Measurements from ENCODE around the gene GGN.
"Not testable (repeated sequence)": the region's sequence is repeated elsewhere in the genome, so short reads cannot be mapped to it uniquely, and the experiment has no call there.

GGN gene

DNA sequence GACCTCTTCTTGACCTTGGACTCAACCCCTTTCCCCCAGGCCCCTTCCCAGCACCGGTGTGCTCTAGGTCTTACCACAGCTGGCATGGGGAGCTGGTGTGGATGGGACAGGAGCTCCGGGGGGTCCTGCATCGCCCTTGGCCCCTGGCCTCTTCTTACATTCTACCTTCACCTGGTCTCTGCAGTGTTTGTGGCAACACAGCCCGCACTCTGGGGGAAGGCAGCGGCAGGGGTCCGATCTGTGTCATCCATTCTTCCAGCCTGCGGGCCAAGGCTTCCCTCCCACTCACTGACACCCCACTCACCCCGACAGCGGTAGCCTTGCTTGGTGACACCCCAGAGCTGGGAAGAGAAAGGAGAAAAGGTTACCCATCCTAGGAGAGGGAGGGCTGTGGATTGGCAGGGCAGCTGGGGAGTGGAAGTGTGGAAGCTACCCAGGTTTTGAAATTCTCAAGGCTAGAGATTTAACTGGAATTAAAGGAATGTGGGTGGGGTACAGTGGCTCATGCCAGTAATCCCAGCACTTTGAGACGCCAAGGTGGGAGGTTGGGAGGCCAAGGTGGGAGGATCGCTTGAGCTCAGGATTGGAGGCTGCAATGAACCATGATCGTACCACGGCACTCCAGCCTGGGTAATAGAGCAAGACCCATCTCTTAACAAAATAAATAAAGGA, 23.3 kb upstream of the GGN start:
- TF ChIP-seq SUZ12 (IDR thresholded peaks at IDR 0.05; ENCODE audit: extremely low read depth, insufficient read depth, insufficient read length): no peak
- no peak for TF ChIP-seq ZNF274 (IDR thresholded peaks at IDR 0.05; ENCODE audit: low read depth, low read length)
- TF ChIP-seq YY1 (IDR thresholded peaks at IDR 0.05; ENCODE audit: insufficient read depth, insufficient read length): no peak

DNA sequence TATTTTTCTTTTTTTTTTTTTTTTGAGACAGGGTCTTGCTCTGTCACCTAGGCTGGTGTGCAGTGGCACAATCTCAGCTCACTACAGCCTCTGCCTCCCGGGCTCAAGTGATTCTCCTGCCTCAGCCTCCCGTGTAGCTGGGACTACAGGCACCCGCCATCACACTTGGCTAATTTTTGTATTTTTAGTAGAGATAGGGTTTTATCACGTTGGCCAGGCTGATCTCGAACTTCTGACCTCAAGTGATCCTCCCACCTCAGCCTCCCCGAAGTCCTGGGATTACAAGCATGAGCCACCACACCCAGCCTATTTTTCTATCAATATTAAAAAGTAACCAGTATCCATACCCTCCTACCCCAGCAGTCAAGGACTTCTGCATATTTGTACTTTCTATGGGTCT, 22.6 kb upstream of the GGN start:
- not testable (repeated sequence) for H3K4me1 ChIP-seq (ENCODE audit: insufficient read depth, insufficient read length); H3K36me3 ChIP-seq (ENCODE audit: insufficient read depth, insufficient read length, low read length); H3K27me3 ChIP-seq (ENCODE audit: insufficient read depth, insufficient read length); DNase-seq (ENCODE audit: low read depth, low spot score); H3K9ac ChIP-seq (ENCODE audit: insufficient read length, low read depth); H3K9me3 ChIP-seq (ENCODE audit: insufficient read depth, low read length); H3K4me3 ChIP-seq (ENCODE audit: insufficient read length, low read depth)

More for the DNA sequence above, 23.3 kb upstream of the GGN start:
- Histone ChIP-seq H3K4me3 (ENCODE audit: insufficient read length, low read depth) (no peak overlapping the region), H3K27me3 (ENCODE audit: insufficient read depth, insufficient read length) (no peaks in the 10 kb centered on the region), H3K36me3 (ENCODE audit: insufficient read depth, insufficient read length, low read length) (peaks cover 5% of the 10 kb centered on the region), H3K9me3 (ENCODE audit: insufficient read depth, low read length) (no peaks in the 10 kb centered on the region), H3K9ac (ENCODE audit: insufficient read length, low read depth) (no peak overlapping the region), H3K4me1 (ENCODE audit: insufficient read depth, insufficient read length) (no peaks in the 10 kb centered on the region)
- DNase-seq (ENCODE audit: low read depth, low spot score): no peak

DNA sequence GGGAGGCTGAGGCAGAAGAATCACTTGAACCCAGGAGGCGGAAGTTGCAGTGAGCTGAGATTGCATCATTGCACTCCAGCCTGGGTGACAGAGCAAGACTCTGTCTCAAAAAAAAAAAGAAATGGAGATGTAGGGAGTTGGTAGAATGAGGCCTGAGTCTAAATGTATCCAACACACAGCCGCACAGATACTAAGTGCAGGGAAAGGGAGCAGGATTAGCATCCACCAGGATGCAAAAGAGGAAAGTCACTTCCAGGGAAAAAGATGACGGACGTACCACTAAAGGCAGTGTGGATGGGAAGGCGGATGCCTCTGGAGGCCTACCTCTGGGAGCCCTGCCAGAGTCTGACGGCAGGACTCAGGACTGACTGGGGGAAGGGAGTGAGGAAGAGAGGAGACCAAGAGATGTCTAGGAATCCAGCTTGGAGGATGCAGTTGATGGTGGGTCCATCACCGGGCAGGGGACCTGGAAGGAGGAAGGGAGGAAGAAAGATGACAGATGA, 21.8 kb upstream of the GGN start:
- H3K36me3 ChIP-seq (ENCODE audit: insufficient read depth, insufficient read length, low read length): peaks cover 12% of the 10 kb centered on the region
- TF ChIP-seq SUZ12 (IDR thresholded peaks at IDR 0.05; ENCODE audit: extremely low read depth, insufficient read depth, insufficient read length) (no peak), YY1 (IDR thresholded peaks at IDR 0.05; ENCODE audit: insufficient read depth, insufficient read length) (no peak), ZNF274 (IDR thresholded peaks at IDR 0.05; ENCODE audit: low read depth, low read length) (no peak)
- DNase-seq (ENCODE audit: low read depth, low spot score): no peak
- no peaks in the 10 kb centered on the region for H3K27me3 ChIP-seq (ENCODE audit: insufficient read depth, insufficient read length)
- H3K9me3 ChIP-seq (ENCODE audit: insufficient read depth, low read length): no peaks in the 10 kb centered on the region
- H3K9ac ChIP-seq (ENCODE audit: insufficient read length, low read depth): no peak overlapping the region
- no peaks in the 10 kb centered on the region for H3K4me1 ChIP-seq (ENCODE audit: insufficient read depth, insufficient read length)
- H3K4me3 ChIP-seq (ENCODE audit: insufficient read length, low read depth): no peak overlapping the region

DNA sequence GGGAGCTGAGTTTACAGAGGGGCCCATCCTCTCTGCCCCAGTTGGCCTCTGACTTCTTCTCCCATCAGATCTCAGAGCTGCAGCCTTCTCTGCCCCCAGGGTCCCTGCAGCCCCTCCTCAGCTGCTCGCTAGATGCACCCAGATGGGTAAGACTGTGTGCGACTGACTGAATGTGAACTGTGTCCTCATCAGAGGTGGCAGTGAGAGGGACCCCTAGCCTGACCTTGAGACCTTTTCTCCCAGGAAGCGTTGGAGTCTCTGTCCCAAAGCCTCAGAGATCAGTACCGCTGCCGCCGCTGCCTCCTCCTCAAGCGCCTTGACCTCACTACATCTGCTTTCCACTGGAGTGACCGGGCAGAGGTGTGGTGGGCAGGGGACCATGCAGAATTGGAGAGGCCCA, 17.4 kb upstream of the GGN start:
- no peak for DNase-seq (ENCODE audit: low read depth, low spot score)
- H3K9ac ChIP-seq (ENCODE audit: insufficient read length, low read depth): no peak overlapping the region
- H3K36me3 ChIP-seq (ENCODE audit: insufficient read depth, insufficient read length, low read length): peaks cover 12% of the 10 kb centered on the region
- no peak overlapping the region for H3K4me3 ChIP-seq (ENCODE audit: insufficient read length, low read depth)
- no peak for TF ChIP-seq ZNF274 (IDR thresholded peaks at IDR 0.05; ENCODE audit: low read depth, low read length)
- no peak for TF ChIP-seq YY1 (IDR thresholded peaks at IDR 0.05; ENCODE audit: insufficient read depth, insufficient read length)
- no peak for TF ChIP-seq SUZ12 (IDR thresholded peaks at IDR 0.05; ENCODE audit: extremely low read depth, insufficient read depth, insufficient read length)
- H3K4me1 ChIP-seq (ENCODE audit: insufficient read depth, insufficient read length): no peaks in the 10 kb centered on the region
- H3K9me3 ChIP-seq (ENCODE audit: insufficient read depth, low read length): no peaks in the 10 kb centered on the region
- peaks cover 17% of the 10 kb centered on the region for H3K27me3 ChIP-seq (ENCODE audit: insufficient read depth, insufficient read length)

DNA sequence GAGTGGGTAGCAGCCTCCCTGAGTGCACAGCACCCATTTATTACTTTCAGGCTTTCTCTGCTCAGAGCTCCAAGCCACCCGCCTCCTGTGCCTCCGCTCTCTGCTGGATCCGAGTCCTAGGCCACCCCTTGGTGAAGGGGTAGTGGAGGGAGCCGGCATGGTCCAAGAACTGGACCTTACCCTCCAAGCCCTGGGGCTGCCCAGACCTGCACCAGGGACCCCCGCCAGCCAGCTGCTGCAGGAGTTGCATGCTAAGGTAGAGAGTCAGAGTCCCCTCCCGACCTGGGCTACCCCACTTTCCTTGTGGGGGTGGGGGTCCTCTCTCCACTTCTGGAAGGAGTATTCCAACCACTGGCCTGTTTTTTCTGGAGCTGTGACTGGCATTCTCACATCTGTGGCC, 17.0 kb upstream of the GGN start:
- Histone ChIP-seq H3K9me3 (ENCODE audit: insufficient read depth, low read length) (no peaks in the 10 kb centered on the region), H3K27me3 (ENCODE audit: insufficient read depth, insufficient read length) (peaks cover 19% of the 10 kb centered on the region), H3K4me1 (ENCODE audit: insufficient read depth, insufficient read length) (no peaks in the 10 kb centered on the region), H3K36me3 (ENCODE audit: insufficient read depth, insufficient read length, low read length) (peaks cover 12% of the 10 kb centered on the region), H3K9ac (ENCODE audit: insufficient read length, low read depth) (no peak overlapping the region), H3K4me3 (ENCODE audit: insufficient read length, low read depth) (no peak overlapping the region)
- TF ChIP-seq ZNF274 (IDR thresholded peaks at IDR 0.05; ENCODE audit: low read depth, low read length) (no peak), YY1 (IDR thresholded peaks at IDR 0.05; ENCODE audit: insufficient read depth, insufficient read length) (no peak), SUZ12 (IDR thresholded peaks at IDR 0.05; ENCODE audit: extremely low read depth, insufficient read depth, insufficient read length) (no peak)
- DNase-seq (ENCODE audit: low read depth, low spot score): no peak

DNA sequence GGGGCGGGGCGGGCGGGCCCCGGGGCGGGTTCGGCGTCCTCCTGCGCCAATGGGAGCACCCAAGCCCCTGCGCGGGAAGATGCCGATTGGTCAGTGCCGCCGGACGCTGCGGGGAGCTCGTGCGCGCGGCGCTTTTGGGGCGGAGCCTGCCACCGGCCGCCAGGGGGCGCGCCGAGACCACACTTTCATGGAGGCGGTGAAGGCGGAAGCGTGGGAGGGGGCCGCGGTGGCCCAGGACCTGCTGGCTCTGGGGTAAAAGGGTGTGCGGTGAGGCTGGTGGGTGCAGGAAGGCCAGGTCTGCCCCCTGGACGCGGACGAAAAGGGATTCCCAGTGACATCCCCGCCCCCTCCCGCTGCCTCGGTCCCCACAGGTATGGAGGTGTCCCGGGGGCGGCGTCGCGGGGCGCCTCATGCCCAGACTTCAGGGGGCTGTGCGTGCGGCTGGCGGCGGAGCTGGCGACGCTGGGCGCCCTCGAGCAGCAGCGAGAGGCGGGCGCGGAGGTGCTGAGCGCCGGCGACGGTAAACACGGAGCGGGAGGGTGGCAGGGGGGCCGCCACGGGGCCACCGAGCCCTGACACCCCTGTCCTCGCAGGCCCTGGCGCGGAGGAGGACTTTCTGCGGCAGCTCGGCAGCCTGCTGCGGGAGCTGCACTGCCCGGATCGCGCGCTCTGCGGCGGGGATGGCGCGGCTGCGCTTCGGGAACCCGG, 15.3 kb upstream of the GGN start, which contains the start of gene FAM98C:
Gene FAM98C, plus strand, starts transcription at position 127 of the 708 bp plus-strand sequence. Its CDS starts 61 bp downstream, at position 188.
- H3K9me3 ChIP-seq (ENCODE audit: insufficient read depth, low read length): no peaks in the 10 kb centered on the region
- peaks cover 12% of the 10 kb centered on the region for H3K36me3 ChIP-seq (ENCODE audit: insufficient read depth, insufficient read length, low read length)
- peak; percentile 92 for DNase-seq (ENCODE audit: low read depth, low spot score)
- no peaks in the 10 kb centered on the region for H3K4me1 ChIP-seq (ENCODE audit: insufficient read depth, insufficient read length)
- H3K9ac ChIP-seq (ENCODE audit: insufficient read length, low read depth): peak within 1 kb of the TSS; percentile 89
- H3K4me3 ChIP-seq (ENCODE audit: insufficient read length, low read depth): peak within 1 kb of the TSS; percentile 63
- H3K27me3 ChIP-seq (ENCODE audit: insufficient read depth, insufficient read length): peaks cover 19% of the 10 kb centered on the region
- no peak for TF ChIP-seq SUZ12 (IDR thresholded peaks at IDR 0.05; ENCODE audit: extremely low read depth, insufficient read depth, insufficient read length)
- TF ChIP-seq YY1 (IDR thresholded peaks at IDR 0.05; ENCODE audit: insufficient read depth, insufficient read length): no peak
- TF ChIP-seq ZNF274 (IDR thresholded peaks at IDR 0.05; ENCODE audit: low read depth, low read length): no peak

DNA sequence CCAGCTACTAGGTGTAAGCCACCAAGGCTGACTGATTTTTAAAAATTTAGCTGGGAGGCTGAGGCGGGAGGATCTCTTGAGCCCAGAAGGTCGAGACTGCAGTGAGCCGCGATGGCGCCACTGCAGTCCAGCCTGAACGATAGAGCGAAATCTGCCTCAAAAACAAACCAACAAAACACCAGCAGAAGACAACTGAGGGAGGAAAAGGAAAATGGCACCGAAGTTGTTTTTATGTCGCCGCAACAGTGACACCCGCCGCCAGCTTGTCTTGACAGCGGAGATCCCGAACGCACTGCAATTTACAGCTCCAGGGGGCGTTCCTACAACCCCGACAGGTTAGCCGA, 14.8 kb upstream of the GGN start:
- Histone ChIP-seq H3K36me3 (ENCODE audit: insufficient read depth, insufficient read length, low read length) (peaks cover 12% of the 10 kb centered on the region), H3K4me3 (ENCODE audit: insufficient read length, low read depth) (no peak overlapping the region), H3K27me3 (ENCODE audit: insufficient read depth, insufficient read length) (peaks cover 19% of the 10 kb centered on the region), H3K4me1 (ENCODE audit: insufficient read depth, insufficient read length) (no peaks in the 10 kb centered on the region), H3K9ac (ENCODE audit: insufficient read length, low read depth) (peak overlapping the region; percentile 42), H3K9me3 (ENCODE audit: insufficient read depth, low read length) (no peaks in the 10 kb centered on the region)
- TF ChIP-seq SUZ12 (IDR thresholded peaks at IDR 0.05; ENCODE audit: extremely low read depth, insufficient read depth, insufficient read length) (no peak), ZNF274 (IDR thresholded peaks at IDR 0.05; ENCODE audit: low read depth, low read length) (no peak), YY1 (IDR thresholded peaks at IDR 0.05; ENCODE audit: insufficient read depth, insufficient read length) (no peak)
- DNase-seq (ENCODE audit: low read depth, low spot score): no peak
